C4-2B (cell line): ENCODE measurements around the gene TIMP4.

ENCODE experiments used
- ZFX ChIP-seq: fragments of 450-650 bp; IDR thresholded peaks from 2 replicates; pipeline ENCODE4 v1.6.1; 2017
- TF ChIP-seq, protein P1 (sequence below): fragments of 450-650 bp; conservative IDR thresholded peaks from 2 replicates; pipeline ENCODE4 v1.5.1; 2017; ENCODE audit warnings: mild to moderate bottlenecking

DNA sequence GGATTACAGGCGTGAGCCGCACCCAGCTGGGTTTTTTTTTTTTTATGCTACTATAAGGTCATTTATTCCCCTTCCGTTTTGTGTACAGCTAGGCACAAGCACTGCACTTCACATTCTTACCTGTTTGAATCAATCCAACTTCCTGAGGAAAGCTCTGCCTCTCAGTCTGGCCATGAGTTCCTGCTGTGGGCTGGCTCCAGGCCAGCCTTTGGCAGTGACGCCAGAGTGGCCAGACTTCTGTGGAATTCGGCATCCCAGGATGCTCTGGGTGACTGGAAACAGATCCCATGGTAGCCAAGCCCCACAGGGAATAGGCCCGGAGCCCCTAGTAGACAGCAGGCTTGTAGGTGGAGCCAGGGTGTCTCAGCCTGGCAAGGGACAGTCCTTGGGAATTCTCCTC lies 21.5 kb upstream of the TIMP4 start:
- TF ChIP-seq, protein P1, sequence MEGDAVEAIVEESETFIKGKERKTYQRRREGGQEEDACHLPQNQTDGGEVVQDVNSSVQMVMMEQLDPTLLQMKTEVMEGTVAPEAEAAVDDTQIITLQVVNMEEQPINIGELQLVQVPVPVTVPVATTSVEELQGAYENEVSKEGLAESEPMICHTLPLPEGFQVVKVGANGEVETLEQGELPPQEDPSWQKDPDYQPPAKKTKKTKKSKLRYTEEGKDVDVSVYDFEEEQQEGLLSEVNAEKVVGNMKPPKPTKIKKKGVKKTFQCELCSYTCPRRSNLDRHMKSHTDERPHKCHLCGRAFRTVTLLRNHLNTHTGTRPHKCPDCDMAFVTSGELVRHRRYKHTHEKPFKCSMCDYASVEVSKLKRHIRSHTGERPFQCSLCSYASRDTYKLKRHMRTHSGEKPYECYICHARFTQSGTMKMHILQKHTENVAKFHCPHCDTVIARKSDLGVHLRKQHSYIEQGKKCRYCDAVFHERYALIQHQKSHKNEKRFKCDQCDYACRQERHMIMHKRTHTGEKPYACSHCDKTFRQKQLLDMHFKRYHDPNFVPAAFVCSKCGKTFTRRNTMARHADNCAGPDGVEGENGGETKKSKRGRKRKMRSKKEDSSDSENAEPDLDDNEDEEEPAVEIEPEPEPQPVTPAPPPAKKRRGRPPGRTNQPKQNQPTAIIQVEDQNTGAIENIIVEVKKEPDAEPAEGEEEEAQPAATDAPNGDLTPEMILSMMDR = no peak
- TF ChIP-seq ZFX = no peak
